Progenitor cell of endocrine pancreas (in vitro differentiated cells): ENCODE results near the gene FMN1. TPM values are rescaled to one million over a fixed set of nuclear protein-coding genes. Genes with fewer than 3 reads are reported as not detected.

Source experiments
- DNase-seq: peaks from one replicate; pipeline ENCODE4 v3.0.0; 2021; ENCODE audit warnings: low spot score; ENCODE audit not compliant: unreplicated experiment
- H3K27ac Mint-ChIP-seq: 2 replicates; pipeline ENCODE4 v1.8.0; 2021; ENCODE audit warnings: mild to moderate bottlenecking, moderate library complexity, mixed read lengths
- H3K27me3 Mint-ChIP-seq: 2 replicates; pipeline ENCODE4 v1.8.0; 2021; ENCODE audit warnings: mixed read lengths
- H3K36me3 Mint-ChIP-seq: 2 replicates; pipeline ENCODE4 v1.8.0; 2022; ENCODE audit warnings: mixed read lengths; ENCODE audit not compliant: insufficient read depth
- H3K4me1 Mint-ChIP-seq: 2 replicates; pipeline ENCODE4 v1.8.0; 2021; ENCODE audit warnings: low read depth, mixed read lengths
- H3K4me3 Mint-ChIP-seq: 2 replicates; pipeline ENCODE4 v1.8.0; 2021; ENCODE audit warnings: low read depth, mild to moderate bottlenecking, moderate library complexity, mixed read lengths
- H3K9me3 Mint-ChIP-seq: 2 replicates; pipeline ENCODE4 v1.8.0; 2021; ENCODE audit warnings: low read depth, mixed read lengths
- CTCF ChIP-seq: fragments of 200-600 bp; sonication (generic); IDR thresholded peaks from one replicate; pipeline ENCODE4 v1.5.0; 2021; ENCODE audit warnings: antibody characterized with exemption, mild to moderate bottlenecking; ENCODE audit not compliant: unreplicated experiment
- total RNA-seq: library from RNA; stranded (reverse); gene quantifications from 2 replicates; pipeline ENCODE4 v1.2.1, GENCODE V29; 2021

FMN1 gene
- total RNA-seq, 1 donor from 2014 or later: 0.41 TPM

GRCh38 chr15:32786906-32787305 lies 407.6 kb downstream of the FMN1 start:
- no peaks in the 10 kb centered on the region for H3K36me3 Mint-ChIP-seq
- TF ChIP-seq CTCF: no peak
- no peak overlapping the region for H3K4me3 Mint-ChIP-seq
- H3K27ac Mint-ChIP-seq: no peak overlapping the region
- H3K27me3 Mint-ChIP-seq: no peaks in the 10 kb centered on the region
- no peak for DNase-seq
- peaks cover 3% of the 10 kb centered on the region for H3K4me1 Mint-ChIP-seq
- H3K9me3 Mint-ChIP-seq: no peaks in the 10 kb centered on the region

GRCh38 chr15:32784581-32784980 lies 409.9 kb downstream of the FMN1 start:
- Mint-ChIP-seq H3K36me3 (no peaks in the 10 kb centered on the region), H3K27ac (no peak overlapping the region), H3K9me3 (no peaks in the 10 kb centered on the region), H3K4me1 (peaks cover 3% of the 10 kb centered on the region), H3K4me3 (no peak overlapping the region), H3K27me3 (no peaks in the 10 kb centered on the region)
- no peak for TF ChIP-seq CTCF
- DNase-seq: no peak

- Mint-ChIP-seq H3K4me3 (no peak overlapping the region), H3K27me3 (no peaks in the 10 kb centered on the region), H3K36me3 (no peaks in the 10 kb centered on the region), H3K27ac (no peak overlapping the region), H3K9me3 (no peaks in the 10 kb centered on the region), H3K4me1 (peaks cover 3% of the 10 kb centered on the region)
- TF ChIP-seq CTCF: no peak
- no peak for DNase-seq
Measured at GRCh38 chr15:32781781-32782180, 412.7 kb downstream of the FMN1 start.

- Mint-ChIP-seq H3K4me3 (no peak overlapping the region), H3K4me1 (peaks cover 2% of the 10 kb centered on the region), H3K36me3 (no peaks in the 10 kb centered on the region), H3K27me3 (no peaks in the 10 kb centered on the region), H3K9me3 (no peaks in the 10 kb centered on the region), H3K27ac (no peak overlapping the region)
- no peak for TF ChIP-seq CTCF
- DNase-seq: no peak
Measured at GRCh38 chr15:32778391-32779176, 415.9 kb downstream of the FMN1 start.

DNA sequence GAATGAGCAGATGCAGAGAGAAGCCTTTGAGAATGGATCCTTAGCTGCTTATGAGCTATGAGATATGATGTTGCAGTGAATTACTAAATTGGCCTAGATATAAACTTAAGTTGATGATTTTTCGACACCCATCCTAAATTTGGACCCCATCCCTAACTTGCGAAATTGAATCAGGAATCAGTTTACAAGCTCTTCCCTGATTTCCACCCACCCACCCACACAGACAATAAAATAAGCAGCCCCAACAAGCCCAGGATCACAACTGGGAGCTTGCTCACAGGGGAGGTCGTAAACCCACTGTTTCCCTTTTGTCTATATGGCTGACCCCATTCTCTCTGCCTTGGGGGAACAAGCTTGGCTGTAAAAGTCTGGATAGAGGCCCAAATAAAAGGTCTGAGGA lies 419.4 kb downstream of the FMN1 start:
- DNase-seq: no peak
- Mint-ChIP-seq H3K27ac (no peak overlapping the region), H3K36me3 (no peaks in the 10 kb centered on the region), H3K27me3 (no peaks in the 10 kb centered on the region), H3K4me3 (no peak overlapping the region), H3K4me1 (peaks cover 2% of the 10 kb centered on the region), H3K9me3 (no peaks in the 10 kb centered on the region)
- no peak for TF ChIP-seq CTCF
